ENCODE measurements around the gene LACTB.

The LACTB gene, protein sequence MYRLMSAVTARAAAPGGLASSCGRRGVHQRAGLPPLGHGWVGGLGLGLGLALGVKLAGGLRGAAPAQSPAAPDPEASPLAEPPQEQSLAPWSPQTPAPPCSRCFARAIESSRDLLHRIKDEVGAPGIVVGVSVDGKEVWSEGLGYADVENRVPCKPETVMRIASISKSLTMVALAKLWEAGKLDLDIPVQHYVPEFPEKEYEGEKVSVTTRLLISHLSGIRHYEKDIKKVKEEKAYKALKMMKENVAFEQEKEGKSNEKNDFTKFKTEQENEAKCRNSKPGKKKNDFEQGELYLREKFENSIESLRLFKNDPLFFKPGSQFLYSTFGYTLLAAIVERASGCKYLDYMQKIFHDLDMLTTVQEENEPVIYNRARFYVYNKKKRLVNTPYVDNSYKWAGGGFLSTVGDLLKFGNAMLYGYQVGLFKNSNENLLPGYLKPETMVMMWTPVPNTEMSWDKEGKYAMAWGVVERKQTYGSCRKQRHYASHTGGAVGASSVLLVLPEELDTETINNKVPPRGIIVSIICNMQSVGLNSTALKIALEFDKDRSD

DNA sequence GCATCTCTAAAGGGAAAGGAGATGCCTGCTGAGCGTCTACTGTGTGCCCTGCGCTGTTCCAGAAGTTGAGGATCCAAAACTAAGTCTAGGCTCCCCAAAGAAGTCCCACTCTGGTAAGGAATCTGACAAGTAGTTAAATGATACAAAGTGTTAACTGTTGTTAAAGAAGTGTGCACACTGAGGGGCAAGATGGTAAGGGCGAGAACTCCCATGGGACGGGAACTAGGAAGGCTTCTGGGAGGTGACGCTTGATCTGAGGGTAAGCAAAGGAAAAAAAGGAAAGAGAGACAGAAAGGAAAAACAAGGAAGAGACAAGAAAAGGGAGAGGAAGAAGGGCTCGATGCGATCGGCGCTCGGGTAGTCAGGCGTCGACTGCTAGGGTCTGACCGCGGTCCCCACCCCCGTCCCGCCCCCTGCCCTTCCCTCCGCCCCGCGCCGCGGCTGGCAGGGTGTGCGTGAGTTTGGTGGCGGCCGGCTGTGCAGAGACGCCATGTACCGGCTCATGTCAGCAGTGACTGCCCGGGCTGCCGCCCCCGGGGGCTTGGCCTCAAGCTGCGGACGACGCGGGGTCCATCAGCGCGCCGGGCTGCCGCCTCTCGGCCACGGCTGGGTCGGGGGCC, at the start of gene LACTB:
TSS of gene LACTB (plus strand) at position 480 of the 620 bp plus-strand sequence. CDS start at position 491, 11 bp downstream.
- DNase-seq, result peak; percentile 38

DNA sequence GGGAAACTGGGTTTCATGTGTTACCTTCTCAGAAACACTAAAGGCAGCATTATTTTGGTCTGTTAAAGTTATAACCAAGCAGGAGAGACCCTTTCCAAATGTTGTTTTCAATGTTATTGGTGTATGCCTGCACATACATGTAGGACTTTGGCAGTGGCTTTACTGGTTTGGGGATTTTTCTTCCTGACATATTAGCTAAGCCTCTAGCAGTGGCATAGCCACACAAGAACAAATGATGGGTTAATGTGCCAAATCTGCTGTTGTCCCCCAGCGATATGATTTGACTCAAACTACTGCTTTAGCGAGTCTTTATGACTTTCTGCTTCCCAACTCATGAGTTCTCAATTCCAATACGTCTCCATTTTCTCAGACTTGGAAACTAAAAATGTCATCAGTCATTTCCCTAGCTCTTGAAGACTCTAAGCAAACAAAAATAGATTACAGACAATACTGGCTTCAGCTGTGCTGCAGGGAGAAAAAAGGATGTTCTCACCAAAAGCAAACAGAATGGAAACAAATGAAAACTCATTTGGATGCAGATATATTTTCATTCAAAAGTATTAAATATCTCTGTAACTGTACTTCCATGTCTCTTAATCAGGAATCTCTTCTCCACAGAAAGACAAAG, 49.5 kb upstream of the LACTB start:
- DNase-seq, result no peak

DNA sequence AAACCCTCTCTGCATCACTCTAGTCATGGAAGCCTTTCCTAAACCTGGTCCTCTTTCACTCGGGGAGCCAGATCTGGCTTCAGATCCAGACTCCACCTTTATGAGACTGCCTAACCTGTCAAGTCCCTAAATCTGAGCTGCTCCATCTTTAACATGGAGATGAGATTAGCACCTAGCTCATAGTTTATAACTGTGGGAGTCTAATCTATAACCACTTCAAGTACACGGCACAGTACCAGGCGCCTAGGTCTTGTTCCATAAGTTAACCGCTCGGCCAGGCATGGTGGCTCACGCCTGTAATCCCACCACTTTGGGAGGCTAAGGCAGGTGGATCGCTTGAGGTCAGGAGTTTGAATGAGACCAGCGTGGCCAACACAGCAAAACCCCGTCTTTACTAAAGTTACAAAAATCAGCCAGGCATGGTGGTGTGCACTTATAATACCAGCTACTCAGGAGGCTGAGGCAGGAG, 48.8 kb upstream of the LACTB start:
- no peak for DNase-seq

DNA sequence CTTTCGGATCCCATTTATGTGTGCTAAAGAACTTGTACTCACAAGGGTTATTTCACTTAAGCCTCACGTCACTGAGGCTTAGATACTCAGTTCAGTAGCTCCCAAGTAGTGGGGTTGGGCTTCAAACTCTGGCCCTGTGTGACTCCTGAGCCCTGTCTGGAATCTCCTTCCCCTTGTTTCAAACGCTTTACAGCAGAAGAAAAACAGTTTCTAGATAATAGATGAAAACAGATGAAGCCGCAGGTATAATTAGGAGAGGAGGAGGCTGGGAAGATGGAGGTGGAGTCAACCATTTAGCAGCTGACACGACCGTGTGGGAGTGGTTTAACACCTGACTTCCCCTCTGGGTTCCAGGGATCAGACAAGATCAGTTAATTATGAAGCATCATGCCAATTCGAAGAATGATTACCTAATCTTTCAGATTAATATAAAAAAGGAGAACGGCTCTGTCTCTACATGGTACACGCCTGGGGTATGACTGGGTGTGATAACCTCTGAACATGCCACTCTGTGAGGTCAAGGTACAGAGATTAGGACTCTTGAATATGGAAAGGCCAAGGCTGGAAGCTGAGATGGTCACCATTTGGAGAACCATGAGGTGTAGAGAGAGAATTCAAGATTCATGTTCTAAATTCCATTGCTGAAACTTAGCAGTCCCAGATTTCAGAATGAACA, 48.0 kb upstream of the LACTB start:
- DNase-seq, result no peak

DNA sequence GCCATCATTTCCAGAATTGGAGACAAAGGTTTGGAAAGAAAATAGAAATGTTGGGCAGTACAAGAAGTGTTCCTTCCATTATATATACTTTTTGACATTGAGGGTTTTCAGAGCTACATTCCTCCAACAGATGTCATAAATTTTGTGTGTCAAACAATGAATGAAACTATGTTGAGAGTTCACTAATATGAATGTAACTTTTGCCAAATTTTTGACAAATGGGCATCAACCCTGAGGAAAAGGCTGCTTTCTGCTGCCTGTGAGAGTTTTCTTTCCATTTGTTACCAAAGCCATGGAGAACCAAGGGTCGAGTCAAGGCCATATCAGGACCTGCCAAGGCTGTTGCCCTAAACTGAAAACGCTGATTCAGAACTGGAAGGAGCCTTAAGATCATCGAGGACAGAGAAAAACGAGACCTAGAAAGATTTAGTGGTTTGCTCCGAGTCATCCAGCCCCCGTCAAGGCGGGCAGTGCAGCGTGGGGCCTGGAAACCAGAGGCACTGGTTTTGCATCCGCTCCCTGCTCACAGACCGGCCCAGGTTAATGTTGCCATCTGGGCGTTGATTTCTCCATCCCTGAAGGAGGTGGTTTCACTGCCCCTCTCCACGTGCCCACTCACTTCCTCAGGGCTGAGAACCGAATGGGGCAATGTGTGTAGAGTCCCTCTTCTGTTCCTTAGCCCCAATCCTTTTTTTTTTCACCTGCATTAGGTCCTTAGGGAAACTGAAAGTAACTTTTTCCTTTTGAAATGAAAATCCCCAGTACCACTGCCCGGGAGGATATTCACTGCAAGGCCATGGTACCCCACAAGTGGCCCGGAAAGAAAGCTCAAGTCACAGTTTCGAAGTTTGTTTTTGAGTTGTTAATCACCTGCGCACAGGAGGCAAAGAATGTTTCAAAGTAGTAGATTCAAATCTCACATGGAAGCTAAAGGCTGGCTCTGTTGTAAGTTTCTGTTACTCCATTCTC, 46.4 kb upstream of the LACTB start:
- DNase-seq, result no peak

DNA sequence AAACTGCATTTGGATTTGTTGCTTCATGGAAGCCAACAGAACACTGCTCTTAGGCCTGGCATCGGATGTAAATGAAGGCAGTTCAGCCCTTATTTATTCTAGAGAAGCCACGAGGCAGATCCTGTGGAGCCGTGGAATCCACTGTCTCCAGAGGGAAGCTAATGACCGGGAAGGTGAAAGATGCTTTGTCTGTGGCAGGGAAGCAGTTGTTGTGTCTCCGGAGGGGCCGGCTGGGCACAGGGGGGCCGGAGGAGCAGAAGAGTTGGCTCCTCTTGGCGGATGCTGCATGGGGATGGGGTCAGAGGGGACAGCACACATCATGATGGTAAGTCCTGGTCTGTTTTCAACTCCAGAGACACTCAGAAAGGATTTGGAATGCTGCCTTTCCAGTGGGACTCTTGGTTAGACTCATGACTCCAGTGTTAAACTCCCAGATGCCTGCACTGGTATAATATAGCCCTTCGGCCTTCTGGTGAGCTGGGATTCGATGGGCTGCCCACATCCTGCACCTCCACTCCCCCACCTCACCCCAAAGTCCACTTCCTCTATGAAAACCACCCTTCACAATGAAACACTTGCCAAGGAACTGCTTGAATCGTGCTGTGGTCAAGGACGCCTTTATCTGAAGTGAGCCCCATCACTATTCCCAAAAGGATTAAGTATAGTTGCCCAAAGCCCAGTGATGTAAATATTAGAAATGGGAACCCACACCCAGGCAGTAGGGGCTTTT, 45.5 kb upstream of the LACTB start:
- no peak for DNase-seq

DNA sequence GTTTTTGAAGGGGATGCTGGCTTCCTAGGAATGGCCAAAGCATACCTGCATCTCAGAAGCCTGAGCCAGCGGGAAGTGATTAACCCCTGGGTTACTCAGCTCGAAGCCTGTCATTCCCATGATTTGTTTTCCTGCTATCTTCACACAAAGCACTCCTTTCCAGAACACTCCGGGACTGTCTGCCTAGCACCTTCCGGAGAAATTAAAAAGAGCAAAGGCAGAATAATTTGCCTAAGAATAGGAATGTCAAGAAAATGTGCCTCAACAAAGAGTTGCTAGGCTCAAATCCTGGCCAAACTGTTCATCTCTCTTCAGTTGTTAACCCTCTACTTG, 45.0 kb upstream of the LACTB start:
- DNase-seq, result no peak

DNA sequence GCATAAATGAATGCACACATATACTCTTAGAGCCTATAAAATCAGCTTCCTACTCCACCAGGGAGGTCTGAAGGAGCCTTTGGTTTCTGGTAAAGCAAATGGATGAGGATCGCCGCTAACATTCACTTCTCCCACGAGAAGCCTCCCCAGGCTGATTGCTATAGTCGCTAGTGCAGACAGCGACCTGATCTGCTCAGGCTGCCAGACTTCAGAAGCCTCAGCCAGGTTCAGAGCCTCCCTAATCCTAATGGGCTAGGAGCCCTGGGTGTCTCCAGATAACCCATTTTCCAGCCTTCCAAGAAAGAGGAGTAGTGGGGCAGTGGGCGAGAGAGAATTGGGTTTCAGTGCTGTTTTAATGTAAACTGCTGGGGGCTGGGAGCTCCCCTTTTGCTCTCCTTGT, 43.7 kb upstream of the LACTB start:
- no peak for DNase-seq

DNA sequence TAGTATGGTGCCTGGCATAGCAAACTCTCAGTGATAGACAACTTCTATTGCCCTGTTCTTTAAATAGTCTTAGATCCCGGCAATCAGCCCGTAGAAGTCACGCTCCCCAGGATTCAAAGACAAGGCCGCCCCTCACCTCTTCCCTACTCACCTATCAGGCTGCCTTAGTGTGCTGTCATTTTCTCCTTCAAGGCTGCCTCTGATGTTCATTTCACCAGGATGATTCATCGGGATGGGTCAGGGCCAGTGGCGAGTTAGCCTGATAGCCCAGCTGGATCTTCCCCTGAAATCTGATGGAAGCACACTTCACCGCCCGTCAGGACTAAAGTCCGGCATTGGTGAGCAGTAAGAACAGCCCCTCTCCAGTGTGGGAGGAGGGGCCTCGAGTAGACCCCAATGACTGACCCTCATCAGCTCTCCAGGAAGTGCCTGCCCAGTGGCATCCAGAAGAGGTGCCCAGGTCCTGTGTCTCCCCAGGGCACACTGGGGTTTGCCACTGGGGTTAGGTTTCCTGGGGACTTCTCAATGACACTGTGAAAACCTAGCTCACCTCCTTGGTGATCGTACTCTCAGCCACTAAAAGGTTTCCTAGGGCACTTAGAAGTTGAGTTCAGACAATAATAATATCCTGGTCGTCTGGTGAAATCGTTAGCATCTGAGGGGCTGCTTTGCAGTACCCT, 41.6 kb upstream of the LACTB start:
- no peak for DNase-seq

DNA sequence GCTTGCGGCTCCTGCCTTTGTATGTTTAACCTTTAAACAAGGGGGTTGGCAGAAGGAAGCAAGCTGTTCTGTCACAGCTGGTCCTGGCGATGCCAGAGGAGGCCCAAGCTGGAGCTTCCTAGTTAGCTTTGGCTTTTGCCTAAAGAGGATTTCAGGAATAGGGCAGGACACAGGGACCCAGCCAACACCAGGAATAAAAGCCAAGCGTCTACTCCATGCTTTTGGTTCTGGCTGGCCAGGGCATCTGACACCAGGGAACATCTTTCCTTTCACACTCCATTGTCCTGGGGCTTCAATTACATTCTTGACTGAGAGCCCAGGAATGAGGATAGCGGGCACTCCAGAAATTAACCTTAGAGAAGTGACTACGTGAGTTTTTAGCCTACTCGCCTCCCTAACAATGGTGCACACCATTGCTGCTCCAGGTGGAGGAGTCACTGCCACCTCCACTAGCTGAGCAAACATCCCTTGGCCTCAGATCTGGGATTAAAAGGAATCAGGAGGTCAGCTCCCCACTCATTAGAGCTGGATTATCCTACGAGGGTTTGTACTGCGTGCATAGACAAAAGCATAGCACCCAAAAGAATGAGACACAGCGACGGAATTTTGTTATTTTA, 40.9 kb upstream of the LACTB start:
- no peak for DNase-seq

DNA sequence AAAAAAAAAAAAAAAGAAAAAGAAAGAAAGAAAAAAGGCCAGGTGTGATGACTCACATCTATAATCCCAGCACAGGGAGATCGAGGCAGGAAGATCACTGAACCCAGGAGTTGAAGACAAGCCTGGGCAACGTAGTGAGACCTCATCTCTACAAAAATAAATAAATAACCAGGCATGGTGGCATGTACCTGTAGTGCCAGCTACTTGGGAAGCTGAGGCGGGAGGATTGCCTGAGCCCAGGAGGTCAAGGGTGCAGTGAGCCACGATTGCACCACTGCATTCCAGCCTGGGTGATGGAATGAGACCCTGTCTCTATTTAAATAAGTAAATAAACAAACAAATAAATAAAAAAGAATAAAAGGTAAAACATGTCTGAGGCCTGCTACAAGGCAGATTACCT, 39.3 kb upstream of the LACTB start:
- no peak for DNase-seq

DNA sequence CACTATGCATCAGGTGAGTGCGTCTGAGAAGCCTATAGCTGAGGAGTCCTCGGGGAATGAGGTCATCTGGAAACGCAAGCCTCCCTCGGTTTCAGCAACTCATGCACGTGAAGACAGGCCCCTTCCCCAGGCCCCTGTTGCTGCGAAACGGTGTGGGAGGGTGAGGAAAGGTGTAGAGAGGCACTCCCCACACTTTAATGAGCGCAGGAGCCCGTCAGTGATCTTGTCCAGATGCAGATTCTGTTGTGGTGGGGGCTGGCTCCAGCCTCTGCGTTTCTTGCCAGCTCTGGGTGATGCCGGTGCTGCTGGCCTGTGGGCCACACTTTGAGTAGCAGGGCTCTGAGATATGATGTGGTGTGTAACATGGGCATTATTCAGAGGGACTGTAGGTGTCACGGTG, 38.6 kb upstream of the LACTB start:
- DNase-seq, result no peak

DNA sequence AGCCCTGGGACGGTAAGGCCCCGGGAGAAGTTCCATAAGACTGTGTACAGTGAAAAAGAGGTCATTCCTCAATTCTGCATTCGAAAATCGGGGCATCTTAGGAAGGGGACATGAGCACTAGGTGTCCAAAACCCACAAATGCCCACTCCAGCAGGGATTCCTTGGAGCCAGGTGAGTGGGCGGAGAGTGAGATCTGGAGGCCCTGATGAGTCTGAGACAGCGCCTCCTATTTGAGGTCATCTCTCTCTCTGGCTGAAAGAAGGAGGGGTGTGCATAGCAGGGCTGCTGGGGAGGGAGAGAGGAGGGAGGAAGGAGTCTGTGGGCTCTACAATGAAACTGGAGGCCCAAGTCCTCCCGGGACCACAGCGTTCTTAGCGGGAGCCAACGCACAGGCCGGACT, 38.1 kb upstream of the LACTB start:
- no peak for DNase-seq

DNA sequence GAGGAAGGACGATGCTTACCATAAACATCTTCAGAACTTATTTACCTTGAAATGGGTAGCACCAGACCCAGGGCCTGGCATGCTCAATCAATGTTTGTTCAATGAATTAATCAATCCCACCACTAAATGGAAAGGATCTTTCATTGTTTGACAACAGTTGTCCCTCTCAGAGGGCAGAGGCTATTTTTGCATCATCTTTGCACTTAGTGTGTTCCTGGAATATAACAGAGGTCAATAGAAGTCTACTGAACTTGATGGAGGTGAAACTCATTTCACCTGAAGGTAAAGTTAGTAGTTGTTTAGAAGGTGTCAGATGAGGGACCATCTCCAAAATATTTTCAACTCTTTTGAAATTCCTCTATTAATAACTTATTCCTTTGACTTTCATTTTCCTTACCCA, 36.9 kb upstream of the LACTB start:
- DNase-seq, result no peak

DNA sequence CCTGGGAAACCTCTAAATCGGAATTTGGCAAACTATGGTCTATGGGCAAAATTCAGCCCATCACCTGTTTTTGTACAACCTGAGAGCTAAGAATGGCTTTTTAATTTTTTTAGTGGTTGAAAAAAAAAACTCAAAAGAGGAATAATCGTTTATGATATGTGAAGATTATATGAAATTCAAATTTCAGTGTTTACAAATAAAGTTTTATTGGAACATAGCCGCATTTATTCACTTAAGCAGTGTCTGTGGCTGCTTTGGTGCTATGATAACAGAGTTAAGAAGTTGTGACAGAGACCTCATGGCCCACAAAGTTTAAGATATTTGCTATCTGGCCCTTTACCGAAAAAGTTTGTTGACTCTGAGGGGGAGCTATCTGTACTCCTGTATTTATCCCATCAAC, 36.4 kb upstream of the LACTB start:
- DNase-seq, result no peak

DNA sequence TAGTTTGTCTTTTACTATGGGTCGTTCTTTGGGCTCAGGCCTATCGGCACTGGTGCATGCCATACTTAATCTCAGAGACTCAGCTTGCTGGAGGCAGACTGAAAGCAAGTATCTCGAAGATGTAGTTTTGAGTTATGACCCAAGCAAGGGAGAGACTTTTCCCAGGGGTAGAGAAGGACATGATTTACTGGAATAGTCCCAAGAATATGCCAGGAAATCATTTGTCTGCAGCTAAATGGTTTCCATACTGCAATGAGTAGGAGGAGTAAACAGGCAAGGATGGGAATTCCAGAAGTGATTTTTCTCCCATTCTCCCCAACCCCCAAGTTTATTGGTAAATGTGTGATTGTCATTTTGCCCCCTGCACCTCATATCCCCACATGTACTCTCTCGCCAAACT, 35.4 kb upstream of the LACTB start:
- DNase-seq, result no peak

DNA sequence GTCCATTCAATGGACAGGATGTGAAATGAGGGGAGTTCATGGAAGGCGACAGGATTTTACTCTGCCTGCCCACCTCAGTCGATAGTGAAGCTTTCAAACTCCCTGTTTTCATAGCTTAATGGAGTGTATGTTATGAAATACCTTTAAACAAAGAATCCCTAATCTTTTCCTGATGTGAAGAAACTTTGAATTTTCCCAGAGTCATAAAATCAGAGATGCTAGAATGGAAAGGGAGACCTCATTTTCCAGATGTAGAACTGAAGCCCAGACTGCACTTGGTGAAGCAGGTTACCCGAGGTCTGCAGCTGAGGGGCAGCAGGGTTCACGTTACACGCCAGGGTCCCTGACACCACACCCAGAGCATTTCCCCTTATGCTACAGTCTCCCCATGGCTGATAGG, 34.7 kb upstream of the LACTB start:
- DNase-seq, result no peak

DNA sequence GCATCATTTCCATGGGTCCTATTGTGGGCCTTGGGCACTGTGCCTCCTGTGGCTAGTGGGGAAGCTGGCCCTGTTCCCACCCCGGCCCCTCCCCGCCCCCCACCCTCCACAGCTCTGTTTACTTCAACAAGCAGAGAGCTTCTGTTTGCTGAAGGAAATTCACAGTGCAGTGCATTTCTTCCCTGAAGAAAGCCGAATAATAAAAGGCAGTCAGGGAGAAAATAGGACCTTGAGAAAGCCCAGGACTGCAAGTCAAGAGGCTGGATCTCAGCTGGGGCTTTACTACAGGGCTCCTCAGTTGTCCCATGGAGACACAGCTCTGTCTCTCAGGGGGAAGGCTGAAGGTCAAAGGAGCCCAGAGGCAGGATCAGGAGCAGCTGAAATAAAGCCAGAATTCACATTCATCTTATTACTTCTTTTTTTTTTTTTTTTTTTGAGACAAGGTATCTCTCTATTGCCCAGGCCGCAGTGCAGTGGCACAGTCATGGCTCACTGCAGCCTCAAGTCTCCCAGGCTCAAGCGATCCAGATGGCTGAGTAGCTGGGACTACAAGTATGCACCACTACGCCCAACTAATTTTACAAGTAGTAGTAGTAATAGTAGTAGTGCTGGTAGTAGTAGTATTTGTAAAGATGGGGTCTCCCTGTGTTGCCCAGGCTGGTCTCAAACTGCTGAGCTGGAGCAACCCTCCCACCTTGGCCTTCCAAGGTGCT, 33.0 kb upstream of the LACTB start:
- DNase-seq, result no peak

DNA sequence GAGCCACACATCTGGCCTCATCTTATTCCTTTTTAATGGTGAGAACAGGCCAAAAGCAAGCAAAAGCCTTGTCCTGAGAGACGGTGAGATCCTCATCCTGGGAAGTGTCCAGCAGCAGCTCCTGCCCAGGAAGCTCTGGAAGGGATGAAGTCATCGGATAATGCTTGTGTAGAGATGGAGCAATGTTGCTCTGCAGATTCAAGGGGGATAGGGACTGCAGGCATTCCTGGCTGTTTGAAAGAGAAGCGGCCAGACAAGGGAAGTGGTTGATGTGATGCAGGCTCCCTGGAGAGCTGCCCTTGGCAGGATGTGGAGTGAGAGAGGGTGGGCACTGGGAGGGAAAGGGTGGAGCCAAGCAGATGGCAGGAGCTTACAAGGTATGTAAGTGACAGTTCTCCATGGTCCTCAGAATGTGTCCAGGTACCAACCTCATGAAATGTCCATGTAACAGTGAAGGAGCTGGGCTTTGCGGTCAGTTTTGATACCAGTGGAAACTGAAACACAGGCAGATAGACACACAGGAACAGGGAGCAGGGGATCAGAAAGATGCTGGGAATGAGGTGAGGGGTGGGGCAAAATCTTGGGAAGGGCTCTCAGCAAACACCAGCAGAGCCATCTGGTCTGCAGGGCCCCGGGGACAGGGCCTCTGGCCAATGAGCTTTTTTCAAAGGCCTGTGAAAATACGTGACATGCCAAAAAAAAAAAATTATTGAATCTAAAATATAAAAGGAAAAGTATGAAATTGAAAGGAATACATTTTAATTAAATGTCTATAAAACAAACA, 32.2 kb upstream of the LACTB start:
- DNase-seq, result peak; percentile 29

Data from DMS 273 treated with DMSO at 0.1 percent for 48 hours (cell line).